ENCODE results near the gene TNN.

TNN gene

GRCh38 chr1:175178456-175178855, 110.8 kb downstream of the TNN start:
- no peak for DNase-seq

- no peak for DNase-seq
Observed at GRCh38 chr1:175179837-175180590, 112.4 kb downstream of the TNN start.

- DNase-seq = no peak
Observed at GRCh38 chr1:175182201-175182746, 114.6 kb downstream of the TNN start.

- DNase-seq = no peak
Observed at GRCh38 chr1:175183586-175183985, 116.0 kb downstream of the TNN start.

GRCh38 chr1:175185903-175186302, 118.3 kb downstream of the TNN start:
- no peak for DNase-seq

- no peak for DNase-seq
Observed at GRCh38 chr1:175186433-175187160, 119.0 kb downstream of the TNN start.

GRCh38 chr1:175188936-175189335, 121.3 kb downstream of the TNN start:
- DNase-seq = no peak

GRCh38 chr1:175191659-175192058, 124.0 kb downstream of the TNN start:
- no peak for DNase-seq

GRCh38 chr1:175192111-175192629, 124.5 kb downstream of the TNN start:
- DNase-seq = no peak

GRCh38 chr1:175192630-175193526, 125.2 kb downstream of the TNN start, which contains the start of gene KIAA0040:
Gene KIAA0040, minus strand, starts transcription at chr1:175192776. Its CDS starts 31,763 bp downstream, at chr1:175161013.
- no peak for DNase-seq

- DNase-seq = no peak
Observed at GRCh38 chr1:175193527-175193910, 125.9 kb downstream of the TNN start.

GRCh38 chr1:175195281-175195680, 127.6 kb downstream of the TNN start:
- no peak for DNase-seq

GRCh38 chr1:175195798-175196197, 128.2 kb downstream of the TNN start:
- no peak for DNase-seq

GRCh38 chr1:175197531-175197930, 129.9 kb downstream of the TNN start:
- no peak for DNase-seq
